ENCODE measurements around the gene AHSA1. TPM values are rescaled to one million over a fixed set of nuclear protein-coding genes. Genes with fewer than 3 reads are reported as not detected.

Gene AHSA1
- total and polyA plus RNA-seq, 10 of the 15 experiments (the other 5 are each of a cell fraction or from before 2014, with no cell fraction given) = 51.8 to 295 (median 201) TPM

GRCh38 chr14:77478796-77479195, 20.9 kb downstream of the AHSA1 start (continued):
- TF ChIP-seq DPF2 (IDR thresholded peaks at IDR 0.05) (no peak; the same call in none of the 2 replicates), YBX1 (IDR thresholded peaks at IDR 0.05) (no peak), ZNF274 (IDR thresholded peaks at IDR 0.05; ENCODE audit: insufficient read depth, insufficient read length) (no peak), ELK1 (IDR thresholded peaks at IDR 0.05; ENCODE audit: low read depth, low read length) (no peak), PRDM15 (CRISPR knock-in tag; IDR thresholded peaks at IDR 0.05) (no peak), BCLAF1 (IDR thresholded peaks at IDR 0.05) (no peak), MEF2A (IDR thresholded peaks at IDR 0.05; ENCODE audit: insufficient read depth, low read depth, low read length) (no peak), WRNIP1 (IDR thresholded peaks at IDR 0.05; ENCODE audit: borderline replicate concordance, low read depth, low read length) (no peak), CBX5 (IDR thresholded peaks at IDR 0.05; ENCODE audit: low read depth) (0 out of 2 replicates have a peak, but pooled peaks have one; percentile 32)

All from GM12878 (cell line).